Uterus (tissue), 2 donors: ENCODE data around the gene TBC1D1.

ENCODE experiments used
- POLR2A ChIP-seq, 2 donors: fragments of 450-650 bp; IDR thresholded peaks; one replicate each; pipeline ENCODE4 v1.6.1; 2016; ENCODE audit warnings: antibody characterized with exemption in 2 of 2, mild to moderate bottlenecking in 1 of 2, moderate library complexity in 1 of 2
- TF ChIP-seq, protein P1 (sequence below), 4 experiments: fragments of 200-600 bp in 2 of 4; fragments of 450-650 bp in 2 of 4; sonication (generic) in 2 of 4; IDR thresholded peaks; one replicate each; pipeline ENCODE4 v1.5.1; 2016 to 2019; ENCODE audit warnings: antibody characterized with exemption in 4 of 4, mild to moderate bottlenecking in 2 of 4, moderate library complexity in 1 of 4

DNA sequence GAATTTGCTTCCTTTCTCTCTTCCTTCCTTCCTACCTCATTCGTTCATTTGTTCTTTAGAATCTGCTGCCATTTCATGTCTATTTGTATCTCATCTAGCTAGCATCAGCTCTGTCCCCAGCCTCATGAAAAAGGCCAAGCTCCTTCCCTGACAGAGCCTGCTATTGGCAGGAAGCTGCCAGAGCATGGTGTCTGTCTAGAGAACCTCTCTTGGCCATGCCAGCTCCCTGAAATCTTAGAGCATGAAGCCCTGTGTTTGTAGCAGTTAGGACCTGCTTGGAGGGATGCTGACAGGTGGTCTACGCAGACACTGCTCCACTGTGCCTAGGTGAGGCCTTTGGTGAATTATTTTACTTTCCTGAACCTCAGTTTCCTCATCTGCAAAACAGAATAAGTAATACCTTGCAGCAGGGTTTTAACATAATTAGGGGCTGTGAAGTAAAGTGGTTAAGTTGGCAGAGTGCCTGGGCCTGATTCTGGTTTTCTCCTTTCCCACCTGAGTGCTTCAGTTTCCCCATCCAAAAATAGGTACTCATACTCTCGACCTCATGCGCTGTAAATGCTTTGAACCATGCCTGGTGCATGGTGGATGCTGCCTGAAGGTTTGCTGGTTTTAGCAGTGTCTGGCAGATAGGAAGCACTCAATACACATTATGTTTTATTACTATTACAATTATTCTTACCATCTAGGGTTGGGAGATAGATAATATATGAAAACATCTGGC is 74.0 kb downstream of the TBC1D1 start:
- TF ChIP-seq, protein P1, sequence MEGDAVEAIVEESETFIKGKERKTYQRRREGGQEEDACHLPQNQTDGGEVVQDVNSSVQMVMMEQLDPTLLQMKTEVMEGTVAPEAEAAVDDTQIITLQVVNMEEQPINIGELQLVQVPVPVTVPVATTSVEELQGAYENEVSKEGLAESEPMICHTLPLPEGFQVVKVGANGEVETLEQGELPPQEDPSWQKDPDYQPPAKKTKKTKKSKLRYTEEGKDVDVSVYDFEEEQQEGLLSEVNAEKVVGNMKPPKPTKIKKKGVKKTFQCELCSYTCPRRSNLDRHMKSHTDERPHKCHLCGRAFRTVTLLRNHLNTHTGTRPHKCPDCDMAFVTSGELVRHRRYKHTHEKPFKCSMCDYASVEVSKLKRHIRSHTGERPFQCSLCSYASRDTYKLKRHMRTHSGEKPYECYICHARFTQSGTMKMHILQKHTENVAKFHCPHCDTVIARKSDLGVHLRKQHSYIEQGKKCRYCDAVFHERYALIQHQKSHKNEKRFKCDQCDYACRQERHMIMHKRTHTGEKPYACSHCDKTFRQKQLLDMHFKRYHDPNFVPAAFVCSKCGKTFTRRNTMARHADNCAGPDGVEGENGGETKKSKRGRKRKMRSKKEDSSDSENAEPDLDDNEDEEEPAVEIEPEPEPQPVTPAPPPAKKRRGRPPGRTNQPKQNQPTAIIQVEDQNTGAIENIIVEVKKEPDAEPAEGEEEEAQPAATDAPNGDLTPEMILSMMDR (IDR thresholded peaks at IDR 0.05), result no peak
- TF ChIP-seq POLR2A (IDR thresholded peaks at IDR 0.05), result no peak
